Right cardiac atrium (tissue), 5 donors: ENCODE measurements around the gene GAS7. TPM values are rescaled to one million over a fixed set of nuclear protein-coding genes. Genes with fewer than 3 reads are reported as not detected.

Experiments
- ATAC-seq, 2 donors: fragments of 200-7000 bp; cut with Tn5 transposase; one replicate each; pipeline versions ENCODE4 v1.8.0 to v1.9.1; 2020; ENCODE audit warnings: moderate library complexity in 2 of 2, mild to moderate bottlenecking in 1 of 2
- DNase-seq, 3 donors: peaks; one replicate each; pipeline ENCODE4 v3.0.0-alpha.2; 2020
- H3K27ac ChIP-seq: one replicate; pipeline ENCODE4 v1.5.1; 2013; ENCODE audit warnings: mild to moderate bottlenecking, low read length, control low read depth, moderate library complexity
- H3K27me3 ChIP-seq: one replicate; pipeline ENCODE4 v1.6.1; 2013; ENCODE audit not compliant: control insufficient read depth, insufficient read depth
- H3K4me1 ChIP-seq: one replicate; pipeline ENCODE4 v1.6.1; 2013; ENCODE audit warnings: low read length; ENCODE audit not compliant: control insufficient read depth, insufficient read depth
- H3K4me3 ChIP-seq: one replicate; pipeline ENCODE4 v1.5.1; 2013; ENCODE audit warnings: low read length, control low read depth
- H3K9me3 ChIP-seq: one replicate; pipeline ENCODE4 v1.6.1; 2013; ENCODE audit warnings: low read length; ENCODE audit not compliant: control insufficient read depth
- WGBS: extraction: QIAGEN DNeasy Blood & Tissue Kit; methylation state at CpG from one replicate; pipeline ENCODE4 v1.1.7; 2013; 5-methylcytosine and 5-hydroxymethylcytosine counted together
- intact Hi-C, 4 donors: fragments of 100-400 bp; cut with DNase I; formaldehyde crosslinking; loops; one replicate each; pipeline versions ENCODE4 v1.11.0 to v1.14.0; 2022 to 2023
- polyA plus RNA-seq: library from polyadenylated mRNA; stranded (reverse); fragments of 200-250 nt; gene quantifications from one replicate; pipeline ENCODE4 v1.2.3, GENCODE V29; 2013
- total RNA-seq, 4 donors: library from RNA; stranded (reverse); fragmentation: NEBNext Ultra II Directional; extraction: Animal tissue kit (Norgen Biotek cat#: 25700); gene quantifications; one replicate each; pipeline ENCODE4 v1.2.1, GENCODE V29; 2021
- donor health status: healthy with polysubstance abuse.
- donor health status: DM: no; HTN: yes; CAD: no.
- donor health status: DM: no; HTN: no; CAD: no.
- donor health status: DM: no; HTN: yes; CAD: no; lungs with severe emphysema.
- donor health status: DM: yes; HTN: yes; CAD: no.

The GAS7 gene
- total and polyA plus RNA-seq, 5 donors = 40.3 to 200 (median 113) TPM

- intact Hi-C loops = no loop called here
- WGBS = 84% methylated on average over 8 of the region's 8 CpGs
- ATAC-seq = no peak
Observed at GRCh38 chr17:9878786-9879525, 319.4 kb downstream of the GAS7 start.

GRCh38 chr17:9878356-9878755, 320.1 kb downstream of the GAS7 start:
- ATAC-seq (no peak), DNase-seq (no peak)
- WGBS = 69% methylated on average over 3 of the region's 3 CpGs
- H3K27me3 ChIP-seq = no peaks in the 10 kb centered on the region
- no peak overlapping the region for H3K4me3 ChIP-seq
- no peak overlapping the region for H3K27ac ChIP-seq
- no peaks in the 10 kb centered on the region for H3K4me1 ChIP-seq
- intact Hi-C loops = no loop called here
- no peaks in the 10 kb centered on the region for H3K9me3 ChIP-seq

More at GRCh38 chr17:9878786-9879525, 319.4 kb downstream of the GAS7 start:
- no peak for DNase-seq
- Histone ChIP-seq H3K9me3 (no peaks in the 10 kb centered on the region), H3K4me1 (no peaks in the 10 kb centered on the region), H3K4me3 (no peak overlapping the region), H3K27me3 (no peaks in the 10 kb centered on the region), H3K27ac (no peak overlapping the region)

- Histone ChIP-seq H3K27ac (no peak overlapping the region), H3K9me3 (no peaks in the 10 kb centered on the region), H3K4me1 (no peaks in the 10 kb centered on the region), H3K27me3 (no peaks in the 10 kb centered on the region), H3K4me3 (no peak overlapping the region)
- 38% methylated on average over 3 of the region's 3 CpGs for WGBS
- DNase-seq = no peak
- ATAC-seq = peak in 1 of 2 donors; percentile 54
- intact Hi-C loops = no loop called here
Observed at GRCh38 chr17:9875441-9875840, 323.0 kb downstream of the GAS7 start.

- no peaks in the 10 kb centered on the region for H3K27me3 ChIP-seq
- no peaks in the 10 kb centered on the region for H3K4me1 ChIP-seq
- no peak for ATAC-seq
- WGBS = 83% methylated on average over 3 of the region's 3 CpGs
- no peak overlapping the region for H3K4me3 ChIP-seq
- DNase-seq = no peak
- intact Hi-C loops = no loop called here
- H3K9me3 ChIP-seq = no peaks in the 10 kb centered on the region
- H3K27ac ChIP-seq = no peak overlapping the region
Observed at GRCh38 chr17:9874722-9875121, 323.7 kb downstream of the GAS7 start.

GRCh38 chr17:9872852-9873251, 325.6 kb downstream of the GAS7 start:
- peak in 1 of 2 donors; percentile 23 for ATAC-seq
- WGBS = 63% methylated on average over 6 of the region's 6 CpGs
- no peaks in the 10 kb centered on the region for H3K9me3 ChIP-seq
- no peaks in the 10 kb centered on the region for H3K4me1 ChIP-seq
- DNase-seq = no peak
- intact Hi-C loops = no loop called here
- no peak overlapping the region for H3K4me3 ChIP-seq
- no peak overlapping the region for H3K27ac ChIP-seq
- no peaks in the 10 kb centered on the region for H3K27me3 ChIP-seq

GRCh38 chr17:9868552-9868951, 329.9 kb downstream of the GAS7 start:
- H3K4me3 ChIP-seq = no peak overlapping the region
- no peak for DNase-seq
- intact Hi-C loops = no loop called here
- no peaks in the 10 kb centered on the region for H3K4me1 ChIP-seq
- ATAC-seq = no peak
- no peaks in the 10 kb centered on the region for H3K27me3 ChIP-seq
- no peaks in the 10 kb centered on the region for H3K9me3 ChIP-seq
- no peak overlapping the region for H3K27ac ChIP-seq
- WGBS = 74% methylated on average over 3 of the region's 3 CpGs

GRCh38 chr17:9865586-9865985, 332.8 kb downstream of the GAS7 start:
- intact Hi-C loops = no loop called here
- no peaks in the 10 kb centered on the region for H3K9me3 ChIP-seq
- no peak for DNase-seq
- no peak overlapping the region for H3K27ac ChIP-seq
- H3K4me1 ChIP-seq = no peaks in the 10 kb centered on the region
- WGBS = 63% methylated on average over 1 of the region's 1 CpG
- ATAC-seq = no peak
- no peaks in the 10 kb centered on the region for H3K27me3 ChIP-seq
- H3K4me3 ChIP-seq = no peak overlapping the region

- peak in 1 of 2 donors; percentile 35 for ATAC-seq
- Histone ChIP-seq H3K27me3 (no peaks in the 10 kb centered on the region), H3K27ac (no peak overlapping the region), H3K4me1 (no peaks in the 10 kb centered on the region), H3K4me3 (no peak overlapping the region), H3K9me3 (no peaks in the 10 kb centered on the region)
- WGBS = 40% methylated on average over 4 of the region's 4 CpGs
- DNase-seq = no peak
- intact Hi-C loops = no loop called here
Observed at GRCh38 chr17:9862949-9863348, 335.5 kb downstream of the GAS7 start.

- no peak for ATAC-seq
- DNase-seq = no peak
- WGBS = 92% methylated on average over 1 of the region's 1 CpG
- intact Hi-C loops = no loop called here
- no peaks in the 10 kb centered on the region for H3K9me3 ChIP-seq
- H3K27ac ChIP-seq = no peak overlapping the region
- no peaks in the 10 kb centered on the region for H3K4me1 ChIP-seq
- no peaks in the 10 kb centered on the region for H3K27me3 ChIP-seq
- H3K4me3 ChIP-seq = no peak overlapping the region
Observed at GRCh38 chr17:9862220-9862619, 336.2 kb downstream of the GAS7 start.

GRCh38 chr17:9860851-9861250, 337.6 kb downstream of the GAS7 start:
- DNase-seq = no peak
- no peak overlapping the region for H3K4me3 ChIP-seq
- WGBS = 79% methylated on average over 7 of the region's 7 CpGs
- no peaks in the 10 kb centered on the region for H3K9me3 ChIP-seq
- ATAC-seq = no peak
- H3K4me1 ChIP-seq = no peaks in the 10 kb centered on the region
- no peak overlapping the region for H3K27ac ChIP-seq
- intact Hi-C loops = no loop called here
- no peaks in the 10 kb centered on the region for H3K27me3 ChIP-seq
